Measurements from ENCODE around the gene DRAM1.

The DRAM1 gene

GRCh38 chr12:101929365-101930041 lies 52.1 kb downstream of the DRAM1 start:
- no peak overlapping the region for H3K27ac ChIP-seq (replicated peaks)
- no peaks in the 10 kb centered on the region for H3K27me3 ChIP-seq (ENCODE audit: insufficient read depth, poor library complexity, severe bottlenecking)
- no peak for TF ChIP-seq POLR2AphosphoS5 (IDR thresholded peaks at IDR 0.05; ENCODE audit: low read depth)
- no peak for TF ChIP-seq CTCF (IDR thresholded peaks at IDR 0.05; ENCODE audit: insufficient read depth, low read length)
- TF ChIP-seq REST (IDR thresholded peaks at IDR 0.05; ENCODE audit: insufficient replicate concordance, low read depth) = no peak
- no peak for TF ChIP-seq SPI1 (IDR thresholded peaks at IDR 0.05; ENCODE audit: borderline replicate concordance, low read depth)
- TF ChIP-seq GABPA (IDR thresholded peaks at IDR 0.05; ENCODE audit: low read depth) = no peak
- no peak for DNase-seq (ENCODE audit: low read depth in 1 of 2, low spot score in 1 of 2)
- H3K4me3 ChIP-seq (replicated peaks; ENCODE audit: insufficient read depth, low read length) = no peak overlapping the region

DNA sequence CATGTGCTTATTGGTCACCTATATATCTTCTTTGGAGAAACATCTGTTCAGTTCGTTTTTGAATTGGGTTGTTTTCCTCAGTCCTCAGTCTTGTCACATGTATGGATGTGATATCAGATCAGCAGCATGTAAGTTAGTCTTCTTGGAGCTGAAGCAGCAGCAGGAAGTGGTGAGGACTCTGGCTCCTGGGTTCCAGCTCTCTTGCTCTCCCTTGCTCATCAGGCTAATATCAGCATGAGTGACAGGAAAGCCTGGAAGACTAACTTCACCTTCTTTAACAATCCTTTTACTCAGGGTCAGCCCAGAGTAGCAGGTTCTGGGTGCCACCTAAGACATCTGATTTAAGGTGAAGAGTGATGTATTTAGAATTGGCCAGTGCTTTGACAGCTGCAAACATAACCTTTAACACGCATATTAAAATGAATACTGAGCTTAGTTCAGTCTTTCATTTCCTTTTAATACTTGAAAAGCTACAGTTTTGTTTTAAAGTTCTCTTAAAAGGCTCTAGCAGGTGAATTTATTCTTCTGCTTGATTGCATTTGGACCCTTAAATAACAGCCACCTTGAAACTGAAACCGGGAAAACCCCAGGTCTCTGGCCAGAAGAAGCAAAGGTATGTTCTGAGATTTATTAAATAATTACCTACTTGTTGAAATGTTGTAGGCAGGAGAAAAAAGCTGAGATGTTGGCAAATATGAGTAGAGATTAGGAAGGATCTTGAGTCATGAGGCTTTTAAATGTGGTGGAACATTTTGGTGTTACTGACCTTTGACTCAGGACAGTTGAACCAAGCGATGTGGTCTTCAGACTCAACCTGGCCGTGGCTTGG lies 54.3 kb downstream of the DRAM1 start:
- DNase-seq (ENCODE audit: low read depth in 1 of 2, low spot score in 1 of 2) = no peak
- TF ChIP-seq CTCF (IDR thresholded peaks at IDR 0.05; ENCODE audit: insufficient read depth, low read length) (no peak), REST (IDR thresholded peaks at IDR 0.05; ENCODE audit: insufficient replicate concordance, low read depth) (no peak), SPI1 (IDR thresholded peaks at IDR 0.05; ENCODE audit: borderline replicate concordance, low read depth) (no peak), POLR2AphosphoS5 (IDR thresholded peaks at IDR 0.05; ENCODE audit: low read depth) (no peak), GABPA (IDR thresholded peaks at IDR 0.05; ENCODE audit: low read depth) (no peak)
- Histone ChIP-seq H3K27me3 (ENCODE audit: insufficient read depth, poor library complexity, severe bottlenecking) (no peaks in the 10 kb centered on the region), H3K4me3 (replicated peaks; ENCODE audit: insufficient read depth, low read length) (no peak overlapping the region), H3K27ac (replicated peaks) (no peak overlapping the region)

DNA sequence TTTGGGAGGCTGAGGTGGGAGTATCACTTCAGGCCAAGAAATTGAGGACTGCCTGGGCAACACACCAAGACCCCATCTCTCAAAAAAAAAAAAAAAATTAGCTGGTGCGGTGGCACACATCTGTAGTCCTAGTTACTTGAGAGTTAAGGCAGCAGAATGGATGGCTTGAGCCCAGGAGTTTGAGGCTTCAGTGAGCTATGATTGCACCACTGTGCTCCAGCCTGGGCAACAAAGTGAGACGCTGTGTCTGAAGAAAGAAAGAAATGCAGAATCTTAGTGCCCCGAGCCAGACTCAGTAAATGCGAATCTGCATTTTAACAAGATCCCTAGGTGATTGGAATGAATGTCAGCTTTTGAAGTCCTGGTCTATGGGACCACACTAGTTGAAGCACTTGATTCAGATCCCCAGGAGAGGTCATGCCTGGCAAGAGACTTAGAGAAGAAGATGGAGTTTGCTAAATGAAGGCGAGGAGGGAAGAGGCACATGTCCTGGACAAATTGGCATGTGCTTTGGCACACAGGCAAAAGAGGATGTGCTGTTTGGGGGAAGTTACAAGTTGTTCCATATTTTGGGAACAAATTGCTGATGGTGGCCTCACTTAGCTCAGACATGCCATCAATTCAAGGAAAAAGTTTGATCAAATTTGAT lies 56.6 kb downstream of the DRAM1 start:
- no peak overlapping the region for H3K27ac ChIP-seq (replicated peaks)
- no peaks in the 10 kb centered on the region for H3K27me3 ChIP-seq (ENCODE audit: insufficient read depth, poor library complexity, severe bottlenecking)
- no peak for DNase-seq (ENCODE audit: low read depth in 1 of 2, low spot score in 1 of 2)
- TF ChIP-seq POLR2AphosphoS5 (IDR thresholded peaks at IDR 0.05; ENCODE audit: low read depth) = no peak
- TF ChIP-seq SPI1 (IDR thresholded peaks at IDR 0.05; ENCODE audit: borderline replicate concordance, low read depth) = no peak
- no peak for TF ChIP-seq GABPA (IDR thresholded peaks at IDR 0.05; ENCODE audit: low read depth)
- TF ChIP-seq REST (IDR thresholded peaks at IDR 0.05; ENCODE audit: insufficient replicate concordance, low read depth) = no peak
- TF ChIP-seq CTCF (IDR thresholded peaks at IDR 0.05; ENCODE audit: insufficient read depth, low read length) = no peak
- no peak overlapping the region for H3K4me3 ChIP-seq (replicated peaks; ENCODE audit: insufficient read depth, low read length)

Measured in HL-60 (cell line).